Keratinocyte (primary cell): ENCODE data around the gene WDR19. TPM values are rescaled to one million over a fixed set of nuclear protein-coding genes. Genes with fewer than 3 reads are reported as not detected.

ENCODE experiments used
- DNase-seq: peaks from one replicate; pipeline ENCODE4 v3.0.0-alpha.2; 2011; ENCODE audit warnings: low read depth, missing footprints, low spot score
- FAIRE-seq: peaks from 2 replicates; lab custom pipeline; 2011; peaks lifted over from hg19 to GRCh38; lab: Jason Lieb, UNC
- H2AFZ ChIP-seq: 2 replicates; pipeline ENCODE4 v1.6.0; 2012; ENCODE audit warnings: low read length, control low read depth, inconsistent platforms; ENCODE audit not compliant: control insufficient read depth
- H3K27ac ChIP-seq: 2 replicates; pipeline ENCODE4 v1.5.1; 2011; ENCODE audit warnings: low read length; ENCODE audit not compliant: control insufficient read depth, insufficient read depth
- H3K27me3 ChIP-seq: 3 replicates; pipeline ENCODE4 v1.6.0; 2011; ENCODE audit warnings: low read length; ENCODE audit not compliant: control insufficient read depth, insufficient read depth; ENCODE audit errors: extremely low read depth
- H3K36me3 ChIP-seq, 2 experiments: 2 replicates in 1 of 2; 3 replicates in 1 of 2; pipeline ENCODE4 v1.5.1; 2011; ENCODE audit warnings: low read length in 2 of 2, mild to moderate bottlenecking in 1 of 2; ENCODE audit not compliant: control insufficient read depth in 2 of 2, insufficient read depth in 2 of 2; ENCODE audit errors: extremely low read depth in 1 of 2
- H3K4me1 ChIP-seq: 3 replicates; pipeline ENCODE4 v1.5.1; 2011; ENCODE audit warnings: low read length; ENCODE audit not compliant: control insufficient read depth, insufficient read depth; ENCODE audit errors: extremely low read depth
- H3K4me2 ChIP-seq: 3 replicates; pipeline ENCODE4 v1.6.0; 2011; ENCODE audit warnings: low read depth, low read length; ENCODE audit not compliant: control insufficient read depth, insufficient read depth; ENCODE audit errors: extremely low read depth
- H3K4me3 ChIP-seq, 3 experiments: fragments of 200-600 bp in 1 of 3; sonication (generic) in 1 of 3; 2 replicates in 2 of 3; 3 replicates in 1 of 3; pipeline ENCODE4 v1.5.1; 2011 to 2016; ENCODE audit warnings: low read length in 3 of 3, mild to moderate bottlenecking in 3 of 3, control low read depth in 2 of 3, inconsistent platforms in 1 of 3, low read depth in 1 of 3, mixed read lengths in 1 of 3, mixed run types in 1 of 3, moderate library complexity in 1 of 3; ENCODE audit not compliant: control insufficient read depth in 2 of 3, insufficient read depth in 2 of 3; ENCODE audit errors: extremely low read depth in 1 of 3
- H3K79me2 ChIP-seq: 2 replicates; pipeline ENCODE4 v1.6.0; 2012; ENCODE audit warnings: low read length; ENCODE audit not compliant: control insufficient read depth, insufficient read depth
- H3K9ac ChIP-seq: 3 replicates; pipeline ENCODE4 v1.6.0; 2011; ENCODE audit warnings: low read length; ENCODE audit not compliant: control insufficient read depth, insufficient read depth; ENCODE audit errors: extremely low read depth
- H3K9me1 ChIP-seq: 3 replicates; pipeline ENCODE4 v1.6.0; 2011; ENCODE audit warnings: low read length; ENCODE audit not compliant: control insufficient read depth, insufficient read depth; ENCODE audit errors: extremely low read depth
- H3K9me3 ChIP-seq: 2 replicates; pipeline ENCODE4 v1.5.1; 2012; ENCODE audit warnings: low read depth, low read length; ENCODE audit not compliant: control insufficient read depth
- H4K20me1 ChIP-seq: 3 replicates; pipeline ENCODE4 v1.6.0; 2011; ENCODE audit warnings: low read length; ENCODE audit not compliant: control insufficient read depth, insufficient read depth; ENCODE audit errors: extremely low read depth
- CTCF ChIP-seq, 3 experiments: IDR thresholded peaks in 1 of 3; conservative IDR thresholded peaks in 1 of 3; optimal IDR thresholded peaks in 1 of 3; 2 replicates in 2 of 3; 3 replicates in 1 of 3; pipeline versions ENCODE3 to v1.5.1; 2011; ENCODE audit warnings: low read length in 3 of 3, mild to moderate bottlenecking in 3 of 3, moderate library complexity in 2 of 3, control low read depth in 1 of 3, inconsistent platforms in 1 of 3; ENCODE audit not compliant: insufficient read depth in 2 of 3; ENCODE audit errors: extremely low read depth in 1 of 3
- EZH2 ChIP-seq: IDR thresholded peaks from one replicate; pipeline ENCODE4 v1.6.1; 2012; ENCODE audit warnings: inconsistent platforms, mild to moderate bottlenecking, low read length, moderate library complexity
- dilution Hi-C: fragments of 300-500 bp; cut with MboI; formaldehyde crosslinking; loops from one replicate; pipeline ENCODE4 v1.7.0; 2020; ENCODE audit warnings: low sequenced_read_pairs; ENCODE audit not compliant: extremely low pct_ligation_motif_present
- polyA plus RNA-seq, 5 experiments: library from polyadenylated mRNA; depleted of rRNA in 3 of 5; stranded (reverse) in 3 of 5; stranded (forward) in 1 of 5; unstranded in 1 of 5; fragments of >200 nt; gene quantifications; 1 replicate in 1 of 5; 2 replicates in 3 of 5; 3 replicates in 1 of 5; pipeline versions ENCODE4 v1.2.1 to v1.2.3, GENCODE V29; 2011 to 2012; ENCODE audit warnings: missing spikeins in 2 of 5, low read depth in 1 of 5, low replicate concordance in 1 of 5

WDR19 gene
- polyA plus RNA-seq, 1 donor (not counting 4 experiments of a cell fraction or from before 2014, with no cell fraction given), result 25.3 TPM

GRCh38 chr4:39166177-39166576 lies 16.2 kb upstream of the WDR19 start:
- FAIRE-seq (no peak), DNase-seq (no peak)
- H3K27me3 ChIP-seq, result no peaks in the 10 kb centered on the region
- no peaks in the 10 kb centered on the region for H3K36me3 ChIP-seq
- TF ChIP-seq CTCF (optimal IDR thresholded peaks at IDR 0.05 in 1 of 3, IDR thresholded peaks at IDR 0.05 in 1 of 3, conservative IDR thresholded peaks at IDR 0.05 in 1 of 3; ENCODE audit: extremely low read depth in 1 of 3, insufficient read depth in 2 of 3, low read length in 3 of 3) (no peak), EZH2 (no peak)
- dilution Hi-C loops, result no loop called here
- no peak overlapping the region for H3K27ac ChIP-seq
- H3K79me2 ChIP-seq, result no peaks in the 10 kb centered on the region
- H3K4me2 ChIP-seq, result no peak overlapping the region
- no peak overlapping the region for H2AFZ ChIP-seq
- H4K20me1 ChIP-seq, result no peaks in the 10 kb centered on the region
- H3K9me3 ChIP-seq, result no peaks in the 10 kb centered on the region
- no peaks in the 10 kb centered on the region for H3K4me1 ChIP-seq
- H3K4me3 ChIP-seq, result no peak overlapping the region
- H3K9me1 ChIP-seq, result no peaks in the 10 kb centered on the region
- H3K9ac ChIP-seq, result no peak overlapping the region

DNA sequence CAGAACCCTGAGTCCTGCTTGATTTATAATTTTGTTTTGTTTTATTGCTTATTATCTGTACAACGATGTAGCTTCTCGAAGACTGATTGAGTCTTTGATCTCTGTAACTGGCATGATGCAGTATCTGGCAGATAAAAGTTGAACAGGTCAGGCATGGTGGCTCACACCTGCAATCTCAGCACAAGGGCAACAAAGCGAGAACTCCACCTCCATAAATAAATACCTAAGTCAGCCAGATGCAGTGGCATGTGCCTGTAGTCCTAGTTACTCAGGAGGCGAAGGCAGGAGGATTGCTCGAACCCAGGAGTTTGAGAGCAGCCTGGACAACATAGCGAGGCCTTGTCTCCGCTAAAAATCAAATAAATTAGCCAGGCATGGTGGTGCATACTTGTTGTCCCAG lies 15.7 kb upstream of the WDR19 start:
- Histone ChIP-seq H3K4me2 (no peak overlapping the region), H4K20me1 (no peaks in the 10 kb centered on the region), H3K9me3 (no peaks in the 10 kb centered on the region), H3K27ac (no peak overlapping the region), H3K4me3 (no peak overlapping the region), H3K4me1 (no peaks in the 10 kb centered on the region), H3K27me3 (no peaks in the 10 kb centered on the region), H3K36me3 (no peaks in the 10 kb centered on the region), H3K9ac (no peak overlapping the region), H3K9me1 (no peaks in the 10 kb centered on the region), H3K79me2 (no peaks in the 10 kb centered on the region), H2AFZ (no peak overlapping the region)
- no peak for TF ChIP-seq CTCF (optimal IDR thresholded peaks at IDR 0.05 in 1 of 3, IDR thresholded peaks at IDR 0.05 in 1 of 3, conservative IDR thresholded peaks at IDR 0.05 in 1 of 3; ENCODE audit: extremely low read depth in 1 of 3, insufficient read depth in 2 of 3, low read length in 3 of 3)
- no peak for TF ChIP-seq EZH2
- FAIRE-seq, result no peak
- no peak for DNase-seq
- dilution Hi-C loops, result no loop called here
